ENCODE data around the gene LIN52.
A peak's percentile ranks its signal among the peaks of the same experiment; 100 is the strongest.

- TF ChIP-seq, protein P1, sequence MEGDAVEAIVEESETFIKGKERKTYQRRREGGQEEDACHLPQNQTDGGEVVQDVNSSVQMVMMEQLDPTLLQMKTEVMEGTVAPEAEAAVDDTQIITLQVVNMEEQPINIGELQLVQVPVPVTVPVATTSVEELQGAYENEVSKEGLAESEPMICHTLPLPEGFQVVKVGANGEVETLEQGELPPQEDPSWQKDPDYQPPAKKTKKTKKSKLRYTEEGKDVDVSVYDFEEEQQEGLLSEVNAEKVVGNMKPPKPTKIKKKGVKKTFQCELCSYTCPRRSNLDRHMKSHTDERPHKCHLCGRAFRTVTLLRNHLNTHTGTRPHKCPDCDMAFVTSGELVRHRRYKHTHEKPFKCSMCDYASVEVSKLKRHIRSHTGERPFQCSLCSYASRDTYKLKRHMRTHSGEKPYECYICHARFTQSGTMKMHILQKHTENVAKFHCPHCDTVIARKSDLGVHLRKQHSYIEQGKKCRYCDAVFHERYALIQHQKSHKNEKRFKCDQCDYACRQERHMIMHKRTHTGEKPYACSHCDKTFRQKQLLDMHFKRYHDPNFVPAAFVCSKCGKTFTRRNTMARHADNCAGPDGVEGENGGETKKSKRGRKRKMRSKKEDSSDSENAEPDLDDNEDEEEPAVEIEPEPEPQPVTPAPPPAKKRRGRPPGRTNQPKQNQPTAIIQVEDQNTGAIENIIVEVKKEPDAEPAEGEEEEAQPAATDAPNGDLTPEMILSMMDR (IDR thresholded peaks at IDR 0.05; ENCODE audit: extremely low read depth in 1 of 2, insufficient read depth in 1 of 2, low read depth in 1 of 2, low read length in 2 of 2) = no peak
- TF ChIP-seq JUN (IDR thresholded peaks at IDR 0.05; ENCODE audit: borderline replicate concordance, insufficient read depth, insufficient read length, low read depth) = no peak
- TF ChIP-seq, protein P2, sequence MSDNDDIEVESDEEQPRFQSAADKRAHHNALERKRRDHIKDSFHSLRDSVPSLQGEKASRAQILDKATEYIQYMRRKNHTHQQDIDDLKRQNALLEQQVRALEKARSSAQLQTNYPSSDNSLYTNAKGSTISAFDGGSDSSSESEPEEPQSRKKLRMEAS (IDR thresholded peaks at IDR 0.05; ENCODE audit: insufficient read depth, insufficient read length) = peak; percentile 0
- no peak for TF ChIP-seq POLR2A (IDR thresholded peaks at IDR 0.05; ENCODE audit: low read depth, low read length)
- no peak for TF ChIP-seq EZH2 (IDR thresholded peaks at IDR 0.05; ENCODE audit: borderline replicate concordance, low read depth, low read length, severe bottlenecking)
- no peak for TF ChIP-seq MYC (IDR thresholded peaks at IDR 0.05; ENCODE audit: low read depth, low read length)
- no peak for TF ChIP-seq POLR2AphosphoS5 (IDR thresholded peaks at IDR 0.05; ENCODE audit: insufficient read depth, low read depth, low read length)
Measured at GRCh38 chr14:74085047-74085637, 386 bp downstream of the LIN52 start.

Measured in endothelial cell of umbilical vein (primary cell).